LoVo (cell line): Measurements from ENCODE around the gene CHMP4B.

Experiments
- DNase-seq: peaks from one replicate; pipeline ENCODE4 v3.0.0-alpha.2; 2016; ENCODE audit warnings: low spot score

Gene CHMP4B

DNA sequence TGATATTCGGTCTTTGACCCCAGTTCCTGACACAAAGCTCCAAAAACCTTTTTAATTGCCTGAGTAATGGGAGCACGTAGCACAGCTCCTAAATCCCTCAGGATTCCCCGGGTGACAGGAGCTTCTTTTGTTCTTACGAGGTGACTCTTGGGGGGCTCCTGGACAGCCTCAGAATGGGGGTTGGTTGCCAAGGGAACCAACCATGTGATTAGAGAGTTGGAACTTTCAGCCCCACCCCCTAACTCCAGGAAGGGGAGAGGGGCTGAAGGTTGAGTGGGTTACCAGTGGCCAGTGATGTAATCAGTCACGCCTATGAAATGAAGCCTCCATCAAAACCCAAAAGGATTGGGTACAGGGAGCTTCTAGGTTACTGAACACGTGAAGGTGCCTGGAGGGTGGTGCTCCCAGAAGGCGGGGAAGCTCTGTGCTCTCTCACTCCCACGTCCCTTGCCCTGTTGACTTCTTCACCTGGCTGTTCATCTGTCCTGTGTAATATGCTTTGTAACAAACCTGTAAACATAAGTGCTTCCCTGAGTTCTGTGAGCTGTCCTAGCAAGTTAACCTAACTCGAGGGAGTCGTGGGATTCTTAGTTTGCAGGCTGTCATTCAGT is 89.5 kb downstream of the CHMP4B start:
- DNase-seq = no peak

- DNase-seq = no peak
Observed at GRCh38 chr20:33901132-33901523, 90.0 kb downstream of the CHMP4B start.

DNA sequence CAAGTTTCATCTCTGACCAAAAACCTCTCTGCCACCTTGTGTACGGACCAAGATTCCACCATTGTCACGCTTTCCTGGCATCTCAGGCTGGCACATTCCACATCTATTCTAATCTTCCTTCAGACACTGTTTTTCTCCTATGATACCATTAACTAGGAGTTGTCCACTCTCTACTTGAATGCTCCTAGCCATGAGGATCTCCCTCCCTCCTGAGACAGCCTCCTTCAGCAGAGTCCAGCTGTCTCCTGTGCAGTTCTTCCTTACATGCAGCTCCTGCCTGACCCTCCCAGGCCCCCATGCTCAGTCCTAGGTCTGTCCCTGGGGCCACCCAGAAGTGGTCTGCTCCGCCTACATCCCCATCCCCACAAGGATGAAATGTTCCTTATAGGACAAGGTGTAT is 90.9 kb downstream of the CHMP4B start:
- DNase-seq = no peak
